Natural killer cell treated with Interleukin-12 subunit alpha and Interleukin-12 subunit beta and Interleukin-15 and Interleukin-18, amount 100 ng/mL, for 72 hours (primary cell): ENCODE measurements around the gene ME1. TPM values are rescaled to one million over a fixed set of nuclear protein-coding genes. Genes with fewer than 3 reads are reported as not detected.

Experiments
- ATAC-seq, 2 donors: fragments of 150-1000 bp; cut with Tn5 transposase in 1 of 2; sonication (Bioruptor Pico), chemical (Tn5 transposase) in 1 of 2; 2 replicates each; pipeline ENCODE4 v1.10.0; 2021
- DNase-seq: peaks from one replicate; pipeline ENCODE4 v3.0.0; 2022; ENCODE audit warnings: low spot score
- H3K27ac Mint-ChIP-seq, 2 donors: 1 replicate in 1 of 2; 2 replicates in 1 of 2; pipeline ENCODE4 v1.8.0; 2022; ENCODE audit warnings: mixed read lengths in 2 of 2, mild to moderate bottlenecking in 1 of 2, moderate library complexity in 1 of 2
- H3K27me3 Mint-ChIP-seq, 2 donors: 1 replicate in 1 of 2; 2 replicates in 1 of 2; pipeline ENCODE4 v1.8.0; 2022; ENCODE audit warnings: mixed read lengths in 2 of 2
- H3K36me3 Mint-ChIP-seq: one replicate; pipeline ENCODE4 v1.8.0; 2022; ENCODE audit warnings: mixed read lengths
- H3K4me1 Mint-ChIP-seq, 2 donors: 1 replicate in 1 of 2; 2 replicates in 1 of 2; pipeline ENCODE4 v1.8.0; 2022; ENCODE audit warnings: low read depth in 2 of 2, mixed read lengths in 2 of 2, mild to moderate bottlenecking in 1 of 2
- H3K4me3 Mint-ChIP-seq: one replicate; pipeline ENCODE4 v1.8.0; 2022; ENCODE audit warnings: mixed read lengths
- H3K9me3 Mint-ChIP-seq: 2 replicates; pipeline ENCODE4 v1.8.0; 2022; ENCODE audit warnings: mixed read lengths
- total RNA-seq, 2 donors: library from RNA; stranded (reverse); gene quantifications; one replicate each; pipeline ENCODE4 v1.2.3, GENCODE V29; 2022

The ME1 gene
- total RNA-seq = 1 to 10 TPM; 1.3 to 1.7 TPM

- DNase-seq (peak; percentile 93), ATAC-seq (peak; percentile 97 to 99)
- H3K4me1 Mint-ChIP-seq = peaks cover 8 to 12% of the 10 kb centered on the region in 2 donors
- no peaks in the 10 kb centered on the region for H3K27me3 Mint-ChIP-seq
- peak within 1 kb of the TSS; percentile 67 for H3K4me3 Mint-ChIP-seq
- peak within 1 kb of the TSS; percentile 67 to 82 for H3K27ac Mint-ChIP-seq
- no peaks in the 10 kb centered on the region for H3K9me3 Mint-ChIP-seq
- H3K36me3 Mint-ChIP-seq = no peaks in the 10 kb centered on the region
Observed at GRCh38 chr6:83430611-83431544, at the start of gene ME1. Gene ME1, minus strand, starts transcription at chr6:83431051. Its CDS starts 97 bp downstream, at chr6:83430954.

- DNase-seq = no peak
- no peak for ATAC-seq
- Mint-ChIP-seq H3K4me3 (no peak overlapping the region), H3K36me3 (no peaks in the 10 kb centered on the region), H3K27me3 (peaks cover 5 to 16% of the 10 kb centered on the region in 2 donors), H3K9me3 (no peaks in the 10 kb centered on the region), H3K27ac (no peak overlapping the region), H3K4me1 (no peaks in the 10 kb centered on the region)
Observed at GRCh38 chr6:83480470-83480869, 49.6 kb upstream of the ME1 start.

- Mint-ChIP-seq H3K4me1 (no peaks in the 10 kb centered on the region), H3K27ac (no peak overlapping the region), H3K36me3 (no peaks in the 10 kb centered on the region), H3K27me3 (peaks cover 5 to 16% of the 10 kb centered on the region in 2 donors), H3K4me3 (no peak overlapping the region), H3K9me3 (no peaks in the 10 kb centered on the region)
- no peak for ATAC-seq
- DNase-seq = no peak
Observed at GRCh38 chr6:83479389-83479788, 48.5 kb upstream of the ME1 start.

- H3K36me3 Mint-ChIP-seq = no peaks in the 10 kb centered on the region
- DNase-seq (no peak), ATAC-seq (no peak)
- H3K27ac Mint-ChIP-seq = no peak overlapping the region
- H3K4me3 Mint-ChIP-seq = no peak overlapping the region
- H3K4me1 Mint-ChIP-seq = no peaks in the 10 kb centered on the region
- H3K9me3 Mint-ChIP-seq = no peaks in the 10 kb centered on the region
- peaks cover 5 to 16% of the 10 kb centered on the region in 2 donors for H3K27me3 Mint-ChIP-seq
Observed at GRCh38 chr6:83476971-83477370, 46.1 kb upstream of the ME1 start.

- H3K27me3 Mint-ChIP-seq = peaks cover 0 to 6% of the 10 kb centered on the region in 2 donors
- no peak for ATAC-seq
- H3K4me1 Mint-ChIP-seq = no peaks in the 10 kb centered on the region
- H3K4me3 Mint-ChIP-seq = no peak overlapping the region
- no peaks in the 10 kb centered on the region for H3K9me3 Mint-ChIP-seq
- H3K27ac Mint-ChIP-seq = no peak overlapping the region
- H3K36me3 Mint-ChIP-seq = no peaks in the 10 kb centered on the region
- no peak for DNase-seq
Observed at GRCh38 chr6:83474309-83474708, 43.5 kb upstream of the ME1 start.

GRCh38 chr6:83472767-83473166, 41.9 kb upstream of the ME1 start:
- Mint-ChIP-seq H3K9me3 (no peaks in the 10 kb centered on the region), H3K4me3 (no peak overlapping the region), H3K27ac (no peak overlapping the region), H3K4me1 (no peaks in the 10 kb centered on the region), H3K27me3 (peaks cover 0 to 6% of the 10 kb centered on the region in 2 donors), H3K36me3 (no peaks in the 10 kb centered on the region)
- DNase-seq (no peak), ATAC-seq (no peak)

GRCh38 chr6:83470587-83470986, 39.7 kb upstream of the ME1 start:
- H3K4me1 Mint-ChIP-seq = no peaks in the 10 kb centered on the region
- H3K4me3 Mint-ChIP-seq = no peak overlapping the region
- peaks cover 0 to 6% of the 10 kb centered on the region in 2 donors for H3K27me3 Mint-ChIP-seq
- H3K9me3 Mint-ChIP-seq = no peaks in the 10 kb centered on the region
- ATAC-seq (no peak), DNase-seq (no peak)
- H3K36me3 Mint-ChIP-seq = no peaks in the 10 kb centered on the region
- H3K27ac Mint-ChIP-seq = no peak overlapping the region

- no peaks in the 10 kb centered on the region for H3K36me3 Mint-ChIP-seq
- no peak overlapping the region for H3K4me3 Mint-ChIP-seq
- no peak for ATAC-seq
- H3K4me1 Mint-ChIP-seq = no peaks in the 10 kb centered on the region
- H3K9me3 Mint-ChIP-seq = no peaks in the 10 kb centered on the region
- H3K27ac Mint-ChIP-seq = no peak overlapping the region
- H3K27me3 Mint-ChIP-seq = peaks cover 0 to 6% of the 10 kb centered on the region in 2 donors
- no peak for DNase-seq
Observed at GRCh38 chr6:83470001-83470400, 39.1 kb upstream of the ME1 start.

GRCh38 chr6:83467620-83468036, 36.8 kb upstream of the ME1 start:
- H3K4me3 Mint-ChIP-seq = no peak overlapping the region
- no peaks in the 10 kb centered on the region for H3K9me3 Mint-ChIP-seq
- H3K36me3 Mint-ChIP-seq = no peaks in the 10 kb centered on the region
- DNase-seq (no peak), ATAC-seq (no peak)
- H3K4me1 Mint-ChIP-seq = no peaks in the 10 kb centered on the region
- no peak overlapping the region for H3K27ac Mint-ChIP-seq
- H3K27me3 Mint-ChIP-seq = peaks cover 0 to 6% of the 10 kb centered on the region in 2 donors

- DNase-seq (no peak), ATAC-seq (no peak)
- no peaks in the 10 kb centered on the region for H3K9me3 Mint-ChIP-seq
- no peak overlapping the region for H3K4me3 Mint-ChIP-seq
- peaks cover 0 to 4% of the 10 kb centered on the region in 2 donors for H3K27me3 Mint-ChIP-seq
- H3K27ac Mint-ChIP-seq = no peak overlapping the region
- H3K36me3 Mint-ChIP-seq = no peaks in the 10 kb centered on the region
- no peaks in the 10 kb centered on the region for H3K4me1 Mint-ChIP-seq
Observed at GRCh38 chr6:83466328-83466727, 35.5 kb upstream of the ME1 start.

GRCh38 chr6:83464381-83465140, 33.7 kb upstream of the ME1 start:
- Mint-ChIP-seq H3K4me3 (no peak overlapping the region), H3K9me3 (no peaks in the 10 kb centered on the region), H3K36me3 (no peaks in the 10 kb centered on the region), H3K27me3 (no peaks in the 10 kb centered on the region), H3K27ac (no peak overlapping the region), H3K4me1 (peaks cover 0 to 3% of the 10 kb centered on the region in 2 donors)
- DNase-seq (no peak), ATAC-seq (no peak)

- no peaks in the 10 kb centered on the region for H3K9me3 Mint-ChIP-seq
- H3K27me3 Mint-ChIP-seq = no peaks in the 10 kb centered on the region
- no peak overlapping the region for H3K27ac Mint-ChIP-seq
- no peak for DNase-seq
- H3K4me3 Mint-ChIP-seq = no peak overlapping the region
- no peaks in the 10 kb centered on the region for H3K36me3 Mint-ChIP-seq
- ATAC-seq = no peak
- H3K4me1 Mint-ChIP-seq = peaks cover 0 to 4% of the 10 kb centered on the region in 2 donors
Observed at GRCh38 chr6:83463886-83464285, 33.0 kb upstream of the ME1 start.

GRCh38 chr6:83462524-83462923, 31.7 kb upstream of the ME1 start:
- ATAC-seq (no peak), DNase-seq (no peak)
- H3K27ac Mint-ChIP-seq = no peak overlapping the region
- no peaks in the 10 kb centered on the region for H3K27me3 Mint-ChIP-seq
- H3K36me3 Mint-ChIP-seq = no peaks in the 10 kb centered on the region
- peaks cover 0 to 4% of the 10 kb centered on the region in 2 donors for H3K4me1 Mint-ChIP-seq
- no peaks in the 10 kb centered on the region for H3K9me3 Mint-ChIP-seq
- no peak overlapping the region for H3K4me3 Mint-ChIP-seq

GRCh38 chr6:83461438-83461837, 30.6 kb upstream of the ME1 start:
- H3K4me1 Mint-ChIP-seq = peaks cover 0 to 4% of the 10 kb centered on the region in 2 donors
- ATAC-seq (no peak), DNase-seq (no peak)
- no peaks in the 10 kb centered on the region for H3K36me3 Mint-ChIP-seq
- no peaks in the 10 kb centered on the region for H3K27me3 Mint-ChIP-seq
- H3K4me3 Mint-ChIP-seq = no peak overlapping the region
- H3K27ac Mint-ChIP-seq = no peak overlapping the region
- H3K9me3 Mint-ChIP-seq = no peaks in the 10 kb centered on the region
